HEK293 (cell line): Measurements from ENCODE around the gene BAZ1A.

ENCODE experiments used
- CTCF ChIP-seq: fragments of 450-650 bp; formaldehyde crosslinking; IDR thresholded peaks from 2 replicates; pipeline ENCODE4 v1.5.1; 2016; ENCODE audit warnings: missing biosample characterization, missing genetic modification characterization
- INSM2 ChIP-seq: fragments of 450-650 bp; formaldehyde crosslinking; IDR thresholded peaks from 2 replicates; pipeline ENCODE4 v1.5.1; 2016; ENCODE audit warnings: missing biosample characterization, missing genetic modification characterization
- MZF1 ChIP-seq: fragments of 450-650 bp; formaldehyde crosslinking; IDR thresholded peaks from 2 replicates; pipeline ENCODE4 v1.5.1; 2017; ENCODE audit warnings: missing biosample characterization, missing genetic modification characterization, borderline replicate concordance
- PBX3 ChIP-seq: sonication (generic); formaldehyde crosslinking; IDR thresholded peaks from 2 replicates; pipeline ENCODE4 v1.8.1; 2022; ENCODE audit warnings: mild to moderate bottlenecking, moderate library complexity, missing genetic modification reagents
- RBAK ChIP-seq: fragments of 450-650 bp; formaldehyde crosslinking; IDR thresholded peaks from 2 replicates; pipeline ENCODE4 v1.5.1; 2016; ENCODE audit warnings: missing biosample characterization, missing genetic modification characterization
- SP3 ChIP-seq: fragments of 450-650 bp; formaldehyde crosslinking; IDR thresholded peaks from 2 replicates; pipeline ENCODE4 v1.5.1; 2016; ENCODE audit warnings: missing biosample characterization, missing genetic modification characterization
- ZBTB17 ChIP-seq: fragments of 450-650 bp; formaldehyde crosslinking; IDR thresholded peaks from 2 replicates; pipeline ENCODE4 v1.5.1; 2016; ENCODE audit warnings: missing biosample characterization, missing genetic modification characterization
- ZBTB49 ChIP-seq: fragments of 450-650 bp; formaldehyde crosslinking; IDR thresholded peaks from 2 replicates; pipeline ENCODE4 v1.5.1; 2016; ENCODE audit warnings: missing biosample characterization, missing genetic modification characterization, low read depth
- ZNF221 ChIP-seq: fragments of 450-650 bp; formaldehyde crosslinking; IDR thresholded peaks from 2 replicates; pipeline ENCODE4 v1.5.1; 2017; ENCODE audit warnings: missing biosample characterization, missing genetic modification characterization, borderline replicate concordance
- ZNF23 ChIP-seq: fragments of 450-650 bp; formaldehyde crosslinking; IDR thresholded peaks from 2 replicates; pipeline ENCODE4 v1.5.1; 2016; ENCODE audit warnings: missing biosample characterization, missing genetic modification characterization, borderline replicate concordance
- ZNF274 ChIP-seq, 2 experiments: fragments of 200-500 bp in 1 of 2; fragments of 450-650 bp in 1 of 2; sonication (Bioruptor generic) in 1 of 2; formaldehyde crosslinking in 1 of 2; IDR thresholded peaks; 2 replicates each; pipeline versions ENCODE4 v1.5.1 to v1.6.1; 2014 to 2016; ENCODE audit warnings: borderline replicate concordance in 1 of 2, inconsistent platforms in 1 of 2, low read length in 1 of 2, missing biosample characterization in 1 of 2, missing genetic modification characterization in 1 of 2
- ZNF488 ChIP-seq: fragments of 450-650 bp; formaldehyde crosslinking; IDR thresholded peaks from 2 replicates; pipeline ENCODE4 v1.5.1; 2016; ENCODE audit warnings: missing biosample characterization, missing genetic modification characterization
- ZNF580 ChIP-seq: fragments of 450-650 bp; formaldehyde crosslinking; IDR thresholded peaks from 2 replicates; pipeline ENCODE4 v1.5.1; 2016; ENCODE audit warnings: missing biosample characterization, missing genetic modification characterization
- ZNF830 ChIP-seq: fragments of 450-650 bp; IDR thresholded peaks from 2 replicates; pipeline ENCODE4 v1.5.0; 2018; ENCODE audit warnings: missing biosample characterization, missing genetic modification characterization, low read depth, mild to moderate bottlenecking, moderate library complexity

- TF ChIP-seq ZBTB49 (tag by site-specific recombination): no peak
- no peak for TF ChIP-seq CTCF (tag by site-specific recombination)
- TF ChIP-seq INSM2: no peak
- TF ChIP-seq ZNF580 (tag by site-specific recombination): no peak
- TF ChIP-seq ZNF488 (tag by site-specific recombination): no peak
- no peak for TF ChIP-seq MZF1 (tag by site-specific recombination)
- TF ChIP-seq ZNF274 (IDR thresholded peaks at IDR 0.05; ENCODE audit: low read length): no peak
- TF ChIP-seq ZNF274 (tag by site-specific recombination; IDR thresholded peaks at IDR 0.05; ENCODE audit: borderline replicate concordance): no peak
- no peak for TF ChIP-seq ZBTB17 (tag by site-specific recombination)
- no peak for TF ChIP-seq RBAK (tag by site-specific recombination)
- no peak for TF ChIP-seq SP3 (tag by site-specific recombination)
- TF ChIP-seq ZNF23 (tag by site-specific recombination): no peak
- TF ChIP-seq ZNF221 (tag by site-specific recombination): no peak
- no peak for TF ChIP-seq PBX3 (CRISPR knock-in tag)
- TF ChIP-seq ZNF830: no peak
These were observed 8.0 kb downstream of the BAZ1A start for GRCh38 chr14:34867199-34867598.
